ENCODE data around the gene KRTAP2-2. TPM values are rescaled to one million over a fixed set of nuclear protein-coding genes. Genes with fewer than 3 reads are reported as not detected.
"Not testable (repeated sequence)": the region's sequence is repeated elsewhere in the genome, so short reads cannot be mapped to it uniquely, and the experiment has no call there.

KRTAP2-2 gene
- total and polyA plus RNA-seq, 8 donors, result not detected

- peaks cover 0 to 17% (median 0%) of the 10 kb centered on the region in 3 donors for H3K27me3 ChIP-seq
- WGBS, 5 donors, result 50 to 62% (median 55%) methylated on average over 4 of the region's 4 CpGs
- no peaks in the 10 kb centered on the region for H3K9me3 ChIP-seq
- no peaks in the 10 kb centered on the region for H3K4me1 ChIP-seq
- no peaks in the 10 kb centered on the region for H3K36me3 ChIP-seq
- no peak overlapping the region for H3K27ac ChIP-seq
- no peak for TF ChIP-seq POLR2A (IDR thresholded peaks at IDR 0.05)
- TF ChIP-seq POLR2AphosphoS5 (IDR thresholded peaks at IDR 0.05), result no peak
- no peak for TF ChIP-seq CTCF (IDR thresholded peaks at IDR 0.05)
- no peak for TF ChIP-seq EP300 (IDR thresholded peaks at IDR 0.05)
- no peak overlapping the region for H3K4me3 ChIP-seq
- DNase-seq, result no peak
- intact Hi-C loops (cut with DNase I; ENCODE audit: low total_unique reads), result no loop called here
Observed at GRCh38 chr17:41063449-41063848, 8.4 kb upstream of the KRTAP2-2 start.

- 49 to 76% (median 66%) methylated on average over 1 of the region's 1 CpG for WGBS, 5 donors
- DNase-seq, result no peak
- intact Hi-C loops (cut with DNase I; ENCODE audit: low total_unique reads), result no loop called here
- H3K27me3 ChIP-seq, result peaks cover 0 to 31% (median 6%) of the 10 kb centered on the region in 3 donors
- H3K4me1 ChIP-seq, result no peaks in the 10 kb centered on the region
- no peak for TF ChIP-seq CTCF (IDR thresholded peaks at IDR 0.05)
- no peak for TF ChIP-seq EP300 (IDR thresholded peaks at IDR 0.05)
- TF ChIP-seq POLR2AphosphoS5 (IDR thresholded peaks at IDR 0.05), result no peak
- no peak for TF ChIP-seq POLR2A (IDR thresholded peaks at IDR 0.05)
- no peak overlapping the region for H3K4me3 ChIP-seq
- peaks cover 0 to 8% (median 2%) of the 10 kb centered on the region in 4 donors for H3K9me3 ChIP-seq
- H3K36me3 ChIP-seq, result no peaks in the 10 kb centered on the region
- no peak overlapping the region for H3K27ac ChIP-seq
Observed at GRCh38 chr17:41061964-41062363, 6.9 kb upstream of the KRTAP2-2 start.

GRCh38 chr17:41060052-41060604 lies 5.1 kb upstream of the KRTAP2-2 start, which contains the start of gene KRTAP2-3:
Gene KRTAP2-3 (minus strand): TSS chr17:41060114. CDS start chr17:41060050, 64 bp downstream.
- DNase-seq, result no peak
- H3K4me1 ChIP-seq, result no peaks in the 10 kb centered on the region
- TF ChIP-seq POLR2A (IDR thresholded peaks at IDR 0.05), result no peak
- no peak for TF ChIP-seq EP300 (IDR thresholded peaks at IDR 0.05)
- TF ChIP-seq CTCF (IDR thresholded peaks at IDR 0.05), result no peak
- TF ChIP-seq POLR2AphosphoS5 (IDR thresholded peaks at IDR 0.05), result no peak
- no peak within 1 kb of the TSS for H3K27ac ChIP-seq
- peaks cover 0 to 31% (median 6%) of the 10 kb centered on the region in 3 donors for H3K27me3 ChIP-seq
- no peak within 1 kb of the TSS for H3K4me3 ChIP-seq
- WGBS, 5 donors, result 64 to 77% (median 67%) methylated on average over 6 of the region's 6 CpGs
- peaks cover 0 to 8% (median 2%) of the 10 kb centered on the region in 4 donors for H3K9me3 ChIP-seq
- H3K36me3 ChIP-seq, result no peaks in the 10 kb centered on the region
- intact Hi-C loops (cut with DNase I; ENCODE audit: low total_unique reads), result no loop called here

GRCh38 chr17:41059276-41060051 lies 4.4 kb upstream of the KRTAP2-2 start:
- 29 to 32% (median 30%) methylated on average over 8 to 11 of the region's 31 CpGs for WGBS, 5 donors
- H3K4me1 ChIP-seq; intact Hi-C loops (cut with DNase I; ENCODE audit: low total_unique reads); H3K36me3 ChIP-seq; H3K4me3 ChIP-seq; DNase-seq; H3K27ac ChIP-seq; H3K9me3 ChIP-seq: not testable (repeated sequence)
- peaks cover 0 to 31% (median 6%) of the 10 kb centered on the region in 3 donors for H3K27me3 ChIP-seq

- Histone ChIP-seq H3K9me3 (peaks cover 0 to 8% (median 2%) of the 10 kb centered on the region in 4 donors), H3K27me3 (peaks cover 0 to 36% (median 6%) of the 10 kb centered on the region in 3 donors), H3K4me3 (no peak overlapping the region), H3K27ac (no peak overlapping the region), H3K4me1 (no peaks in the 10 kb centered on the region), H3K36me3 (no peaks in the 10 kb centered on the region)
- TF ChIP-seq POLR2AphosphoS5 (IDR thresholded peaks at IDR 0.05), result no peak
- TF ChIP-seq POLR2A (IDR thresholded peaks at IDR 0.05), result no peak
- TF ChIP-seq CTCF (IDR thresholded peaks at IDR 0.05), result no peak
- TF ChIP-seq EP300 (IDR thresholded peaks at IDR 0.05), result no peak
- intact Hi-C loops (cut with DNase I; ENCODE audit: low total_unique reads), result no loop called here
- WGBS, 5 donors, result 88 to 94% (median 90%) methylated on average over 5 of the region's 5 CpGs
- no peak for DNase-seq
Observed at GRCh38 chr17:41058741-41059140, 3.7 kb upstream of the KRTAP2-2 start.

Data from stomach (tissue), 9 donors.